Stimulated activated CD4-positive, alpha-beta T cell treated with anti-CD3 and anti-CD28 coated beads, Interleukin-4, amount 100 ng/mL, for 48 hours (primary cell): ENCODE results near the gene PLA2G5.
"Not testable (repeated sequence)": the region's sequence is repeated elsewhere in the genome, so short reads cannot be mapped to it uniquely, and the experiment has no call there.

Experiments
- DNase-seq, 2 donors: peaks; one replicate each; pipeline ENCODE4 v3.0.0-alpha.2; 2020; ENCODE audit warnings: low read depth in 2 of 2

The PLA2G5 gene

DNA sequence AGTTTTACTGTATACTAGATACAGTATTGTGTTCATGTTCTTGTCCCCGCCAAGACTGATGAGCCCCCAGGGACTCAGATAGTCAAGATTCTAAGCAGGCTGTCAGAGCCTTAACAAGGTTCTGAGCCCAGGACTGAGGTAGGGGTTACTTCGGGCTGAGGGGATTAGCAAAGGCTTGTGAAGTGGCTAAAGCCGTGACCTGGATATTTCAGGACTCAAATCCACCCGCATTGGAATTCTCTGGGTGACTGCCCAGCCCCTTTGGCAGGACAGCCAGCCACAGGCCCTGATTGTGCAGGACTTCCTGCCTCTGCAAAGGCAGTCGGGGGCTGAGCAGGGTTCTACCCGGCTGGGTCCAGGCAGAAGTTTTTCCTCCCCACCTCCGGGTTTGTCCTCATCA lies at the start of gene PLA2G5:
Gene PLA2G5, plus strand, starts transcription at position 321 of the 400 bp plus-strand sequence. CDS start 14,637 bp downstream, outside the sequence.
- DNase-seq: no peak

- DNase-seq: no peak
These were observed 41.9 kb upstream of the PLA2G5 start for GRCh38 chr1:20028125-20028524.

DNA sequence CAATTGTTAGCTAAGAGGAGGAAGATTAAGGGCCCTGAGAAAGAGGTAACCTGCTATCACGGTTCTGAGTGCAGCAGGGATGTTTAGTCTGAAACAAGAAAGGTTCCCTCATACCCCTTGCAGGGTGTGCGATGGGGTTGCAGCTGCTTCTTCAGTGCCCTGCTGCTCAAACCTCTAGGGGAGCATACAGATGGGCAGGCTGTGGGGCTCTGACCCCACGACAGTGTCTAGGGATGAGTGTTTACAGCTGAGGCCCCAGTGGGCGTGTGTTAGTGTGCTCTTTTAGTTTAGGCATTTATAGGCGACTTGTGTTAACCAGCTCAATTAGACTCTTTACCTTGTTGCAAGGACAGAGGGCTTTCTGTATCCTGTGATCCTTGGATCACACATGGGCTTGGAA lies 41.3 kb upstream of the PLA2G5 start:
- no peak for DNase-seq

- no peak for DNase-seq
These were observed 40.6 kb upstream of the PLA2G5 start for GRCh38 chr1:20029178-20029912.

GRCh38 chr1:20030436-20031151 lies 39.4 kb upstream of the PLA2G5 start:
- not testable (repeated sequence) for DNase-seq

GRCh38 chr1:20031161-20031560 lies 38.8 kb upstream of the PLA2G5 start:
- DNase-seq: no peak

- DNase-seq: no peak
These were observed 38.2 kb upstream of the PLA2G5 start for GRCh38 chr1:20031836-20032235.

DNA sequence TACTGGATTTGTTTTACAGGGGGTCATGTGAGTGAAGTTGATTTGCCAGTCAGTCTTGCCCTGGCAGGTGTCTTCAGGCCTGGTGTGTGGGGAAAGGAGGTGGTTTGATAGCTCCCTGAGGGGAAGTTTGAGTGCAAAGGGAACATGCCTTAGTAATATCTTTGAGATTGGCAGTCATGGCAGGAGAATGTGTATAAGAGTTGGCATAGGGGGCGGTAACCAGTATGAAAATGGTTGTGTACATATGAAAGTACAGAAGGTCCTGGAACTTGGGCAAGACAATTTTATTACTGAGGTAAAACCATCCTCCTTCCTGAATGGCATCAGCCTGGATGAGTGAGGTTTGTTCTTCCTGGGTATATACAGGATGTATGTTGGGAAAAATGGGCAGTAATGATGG lies 37.6 kb upstream of the PLA2G5 start:
- no peak for DNase-seq

- no peak for DNase-seq
These were observed 36.6 kb upstream of the PLA2G5 start for GRCh38 chr1:20033420-20033819.

- no peak for DNase-seq
These were observed 34.9 kb upstream of the PLA2G5 start for GRCh38 chr1:20035114-20035513.

DNA sequence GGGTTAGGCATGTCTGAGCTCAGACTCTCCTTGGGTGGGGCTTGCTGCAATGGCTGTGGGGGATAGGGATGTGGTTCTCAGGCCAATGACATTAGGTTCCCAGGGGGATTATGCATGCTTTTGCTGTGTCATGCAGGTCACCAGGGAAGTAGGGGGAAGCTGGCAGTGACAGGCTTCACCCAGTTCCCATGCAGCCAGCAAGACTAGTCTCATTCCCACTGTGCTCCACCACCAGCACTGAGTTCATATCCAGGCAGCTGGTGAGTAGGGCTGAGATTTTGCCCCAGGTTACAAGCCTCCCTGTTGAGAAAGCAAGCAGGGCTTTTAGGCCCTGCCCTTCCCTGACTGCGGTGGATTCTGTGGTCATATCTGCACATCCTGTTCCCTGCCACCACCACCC lies 32.1 kb upstream of the PLA2G5 start:
- no peak for DNase-seq

DNA sequence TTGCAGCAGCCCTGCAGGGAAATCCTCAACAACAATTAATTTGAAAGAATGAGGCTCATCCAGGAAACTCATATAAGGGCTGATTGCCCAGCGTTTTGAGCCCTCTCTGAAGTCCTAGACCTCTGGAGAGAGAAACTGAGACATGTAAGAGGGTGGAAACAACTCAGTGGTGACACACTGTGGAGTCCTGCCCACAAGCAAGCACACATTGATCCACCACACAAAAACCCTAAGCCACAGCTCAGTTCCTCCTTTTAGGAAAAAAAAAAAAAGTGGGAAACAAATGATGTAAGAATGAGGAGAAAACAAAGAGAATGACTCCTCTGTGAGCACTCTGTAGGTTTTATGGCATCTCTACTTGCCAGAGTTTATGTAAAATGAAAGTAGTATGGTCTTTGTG lies 22.9 kb upstream of the PLA2G5 start:
- no peak for DNase-seq

- no peak for DNase-seq
These were observed 21.4 kb upstream of the PLA2G5 start for GRCh38 chr1:20048563-20048962.

GRCh38 chr1:20049056-20049798 lies 20.8 kb upstream of the PLA2G5 start:
- DNase-seq: not testable (repeated sequence)

GRCh38 chr1:20051218-20051829 lies 18.7 kb upstream of the PLA2G5 start:
- no peak for DNase-seq

DNA sequence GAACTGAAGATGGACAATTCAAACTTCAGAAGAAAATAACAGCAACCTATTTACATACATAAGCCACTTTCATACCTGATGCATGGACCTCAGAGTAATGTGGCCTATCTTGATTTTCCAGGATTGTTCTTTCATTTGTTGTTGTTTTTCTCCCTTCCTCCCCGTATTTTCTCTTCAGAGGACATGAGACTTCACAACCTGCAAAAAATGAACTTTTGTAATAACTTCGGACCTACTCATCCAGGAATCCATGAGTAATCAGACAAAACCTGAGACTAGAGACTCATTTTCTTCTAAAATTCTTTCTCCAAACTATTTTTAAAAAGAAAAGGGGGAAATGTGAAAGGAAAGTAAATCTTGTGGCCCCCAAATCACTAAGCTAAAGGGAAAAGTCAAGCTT lies 17.6 kb upstream of the PLA2G5 start:
- no peak for DNase-seq

- DNase-seq: no peak
These were observed 12.0 kb upstream of the PLA2G5 start for GRCh38 chr1:20057886-20058420.

DNA sequence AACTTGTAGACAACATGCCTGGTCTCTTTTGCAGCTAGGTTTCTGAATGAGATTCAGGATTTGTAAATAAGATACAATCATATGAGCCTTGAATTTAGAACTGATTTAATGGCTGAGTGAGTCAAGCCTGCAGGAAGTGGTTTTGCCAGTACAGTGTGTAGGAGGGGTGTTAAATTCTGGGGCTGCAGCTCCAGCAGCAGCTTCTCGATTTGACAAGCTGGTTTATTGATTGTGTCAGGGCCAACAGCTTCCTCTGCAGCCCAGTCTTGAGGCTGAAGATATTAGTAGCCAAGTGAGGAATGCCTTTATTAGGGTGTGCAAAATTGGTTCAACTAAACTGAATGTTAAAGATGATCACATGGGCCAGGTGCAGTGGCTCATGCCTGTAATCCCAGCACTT lies 11.5 kb upstream of the PLA2G5 start:
- DNase-seq: peak; percentile 10 to 36

GRCh38 chr1:20059847-20060246 lies 10.1 kb upstream of the PLA2G5 start:
- no peak for DNase-seq

GRCh38 chr1:20060791-20061190 lies 9.2 kb upstream of the PLA2G5 start:
- not testable (repeated sequence) for DNase-seq

- DNase-seq: no peak
These were observed 8.1 kb upstream of the PLA2G5 start for GRCh38 chr1:20061866-20062265.

GRCh38 chr1:20063861-20064292 lies 6.1 kb upstream of the PLA2G5 start:
- no peak for DNase-seq
